ENCODE results near the gene PNMA8A.
A peak's percentile ranks its signal among the peaks of the same experiment; 100 is the strongest.

PNMA8A gene

GRCh38 chr19:46471811-46472543, 614 bp upstream of the PNMA8A start:
- peaks cover 0 to 9% (median 3%) of the 10 kb centered on the region in 5 donors for H3K27me3 ChIP-seq (ENCODE audit: control insufficient read depth in 5 of 5, insufficient read depth in 4 of 5, low read length in 5 of 5)
- H3K9me3 ChIP-seq (ENCODE audit: control insufficient read depth in 5 of 5, low read length in 5 of 5) = no peaks in the 10 kb centered on the region
- H3K27ac ChIP-seq (ENCODE audit: low read depth, low read length) = no peak overlapping the region
- H3K36me3 ChIP-seq (ENCODE audit: control insufficient read depth in 5 of 5, insufficient read depth in 5 of 5, low read length in 5 of 5) = no peaks in the 10 kb centered on the region
- H3K9ac ChIP-seq (ENCODE audit: low read length in 5 of 5) = peak overlapping the region in 2 of 5 donors; percentile 4 to 65
- H3K4me3 ChIP-seq (ENCODE audit: low read depth in 1 of 5, low read length in 5 of 5) = peak overlapping the region; percentile 22 to 62 (median 48)
- H3K4me1 ChIP-seq (ENCODE audit: control insufficient read depth in 5 of 5, insufficient read depth in 5 of 5, low read length in 5 of 5) = peaks cover 2 to 20% (median 14%) of the 10 kb centered on the region in 5 donors

- Histone ChIP-seq H3K27me3 (ENCODE audit: control insufficient read depth in 5 of 5, insufficient read depth in 4 of 5, low read length in 5 of 5) (peaks cover 0 to 9% (median 3%) of the 10 kb centered on the region in 5 donors), H3K36me3 (ENCODE audit: control insufficient read depth in 5 of 5, insufficient read depth in 5 of 5, low read length in 5 of 5) (no peaks in the 10 kb centered on the region), H3K4me1 (ENCODE audit: control insufficient read depth in 5 of 5, insufficient read depth in 5 of 5, low read length in 5 of 5) (peaks cover 2 to 21% (median 18%) of the 10 kb centered on the region in 5 donors), H3K4me3 (ENCODE audit: low read depth in 1 of 5, low read length in 5 of 5) (no peak overlapping the region), H3K27ac (ENCODE audit: low read depth, low read length) (no peak overlapping the region), H3K9ac (ENCODE audit: low read length in 5 of 5) (no peak overlapping the region), H3K9me3 (ENCODE audit: control insufficient read depth in 5 of 5, low read length in 5 of 5) (no peaks in the 10 kb centered on the region)
Measured at GRCh38 chr19:46470376-46470775, 987 bp downstream of the PNMA8A start.

GRCh38 chr19:46469541-46470185, 1.7 kb downstream of the PNMA8A start:
- Histone ChIP-seq H3K27ac (ENCODE audit: low read depth, low read length) (no peak overlapping the region), H3K4me1 (ENCODE audit: control insufficient read depth in 5 of 5, insufficient read depth in 5 of 5, low read length in 5 of 5) (peaks cover 2 to 21% (median 18%) of the 10 kb centered on the region in 5 donors), H3K9me3 (ENCODE audit: control insufficient read depth in 5 of 5, low read length in 5 of 5) (no peaks in the 10 kb centered on the region), H3K4me3 (ENCODE audit: low read depth in 1 of 5, low read length in 5 of 5) (no peak overlapping the region), H3K27me3 (ENCODE audit: control insufficient read depth in 5 of 5, insufficient read depth in 4 of 5, low read length in 5 of 5) (peaks cover 0 to 9% (median 3%) of the 10 kb centered on the region in 5 donors), H3K9ac (ENCODE audit: low read length in 5 of 5) (no peak overlapping the region), H3K36me3 (ENCODE audit: control insufficient read depth in 5 of 5, insufficient read depth in 5 of 5, low read length in 5 of 5) (no peaks in the 10 kb centered on the region)

- peaks cover 0 to 4% (median 0%) of the 10 kb centered on the region in 5 donors for H3K27me3 ChIP-seq (ENCODE audit: control insufficient read depth in 5 of 5, insufficient read depth in 4 of 5, low read length in 5 of 5)
- H3K27ac ChIP-seq (ENCODE audit: low read depth, low read length) = no peak overlapping the region
- no peak overlapping the region for H3K9ac ChIP-seq (ENCODE audit: low read length in 5 of 5)
- peaks cover 1 to 17% (median 8%) of the 10 kb centered on the region in 5 donors for H3K4me1 ChIP-seq (ENCODE audit: control insufficient read depth in 5 of 5, insufficient read depth in 5 of 5, low read length in 5 of 5)
- no peaks in the 10 kb centered on the region for H3K36me3 ChIP-seq (ENCODE audit: control insufficient read depth in 5 of 5, insufficient read depth in 5 of 5, low read length in 5 of 5)
- H3K9me3 ChIP-seq (ENCODE audit: control insufficient read depth in 5 of 5, low read length in 5 of 5) = no peaks in the 10 kb centered on the region
- no peak overlapping the region for H3K4me3 ChIP-seq (ENCODE audit: low read depth in 1 of 5, low read length in 5 of 5)
Measured at GRCh38 chr19:46466536-46467196, 4.7 kb downstream of the PNMA8A start.

GRCh38 chr19:46463516-46463915, 7.8 kb downstream of the PNMA8A start:
- Histone ChIP-seq H3K4me3 (ENCODE audit: low read depth in 1 of 5, low read length in 5 of 5) (no peak overlapping the region), H3K4me1 (ENCODE audit: control insufficient read depth in 5 of 5, insufficient read depth in 5 of 5, low read length in 5 of 5) (peaks cover 0 to 6% (median 0%) of the 10 kb centered on the region in 5 donors), H3K9me3 (ENCODE audit: control insufficient read depth in 5 of 5, low read length in 5 of 5) (no peaks in the 10 kb centered on the region), H3K27me3 (ENCODE audit: control insufficient read depth in 5 of 5, insufficient read depth in 4 of 5, low read length in 5 of 5) (peaks cover 0 to 6% (median 0%) of the 10 kb centered on the region in 5 donors), H3K36me3 (ENCODE audit: control insufficient read depth in 5 of 5, insufficient read depth in 5 of 5, low read length in 5 of 5) (no peaks in the 10 kb centered on the region), H3K9ac (ENCODE audit: low read length in 5 of 5) (no peak overlapping the region), H3K27ac (ENCODE audit: low read depth, low read length) (no peak overlapping the region)

GRCh38 chr19:46461537-46461936, 9.8 kb downstream of the PNMA8A start:
- H3K4me1 ChIP-seq (ENCODE audit: control insufficient read depth in 5 of 5, insufficient read depth in 5 of 5, low read length in 5 of 5) = peaks cover 0 to under 1% (median 0%) of the 10 kb centered on the region in 5 donors
- H3K27me3 ChIP-seq (ENCODE audit: control insufficient read depth in 5 of 5, insufficient read depth in 4 of 5, low read length in 5 of 5) = peaks cover 0 to 6% (median 0%) of the 10 kb centered on the region in 5 donors
- no peak overlapping the region for H3K9ac ChIP-seq (ENCODE audit: low read length in 5 of 5)
- H3K27ac ChIP-seq (ENCODE audit: low read depth, low read length) = no peak overlapping the region
- H3K36me3 ChIP-seq (ENCODE audit: control insufficient read depth in 5 of 5, insufficient read depth in 5 of 5, low read length in 5 of 5) = no peaks in the 10 kb centered on the region
- no peaks in the 10 kb centered on the region for H3K9me3 ChIP-seq (ENCODE audit: control insufficient read depth in 5 of 5, low read length in 5 of 5)
- no peak overlapping the region for H3K4me3 ChIP-seq (ENCODE audit: low read depth in 1 of 5, low read length in 5 of 5)

- Histone ChIP-seq H3K9ac (ENCODE audit: low read length in 5 of 5) (no peak overlapping the region), H3K27me3 (ENCODE audit: control insufficient read depth in 5 of 5, insufficient read depth in 4 of 5, low read length in 5 of 5) (peaks cover 0 to 6% (median 0%) of the 10 kb centered on the region in 5 donors)
Measured at GRCh38 chr19:46460981-46461380, 10.4 kb downstream of the PNMA8A start.

GRCh38 chr19:46460055-46460454, 11.3 kb downstream of the PNMA8A start:
- H3K4me1 ChIP-seq (ENCODE audit: control insufficient read depth in 5 of 5, insufficient read depth in 5 of 5, low read length in 5 of 5) = no peaks in the 10 kb centered on the region
- H3K36me3 ChIP-seq (ENCODE audit: control insufficient read depth in 5 of 5, insufficient read depth in 5 of 5, low read length in 5 of 5) = no peaks in the 10 kb centered on the region
- peaks cover 0 to 6% (median 0%) of the 10 kb centered on the region in 5 donors for H3K27me3 ChIP-seq (ENCODE audit: control insufficient read depth in 5 of 5, insufficient read depth in 4 of 5, low read length in 5 of 5)
- H3K9ac ChIP-seq (ENCODE audit: low read length in 5 of 5) = no peak overlapping the region
- no peak overlapping the region for H3K27ac ChIP-seq (ENCODE audit: low read depth, low read length)
- no peaks in the 10 kb centered on the region for H3K9me3 ChIP-seq (ENCODE audit: control insufficient read depth in 5 of 5, low read length in 5 of 5)
- H3K4me3 ChIP-seq (ENCODE audit: low read depth in 1 of 5, low read length in 5 of 5) = no peak overlapping the region

More at GRCh38 chr19:46460981-46461380, 10.4 kb downstream of the PNMA8A start:
- H3K4me1 ChIP-seq (ENCODE audit: control insufficient read depth in 5 of 5, insufficient read depth in 5 of 5, low read length in 5 of 5) = no peaks in the 10 kb centered on the region
- no peak overlapping the region for H3K4me3 ChIP-seq (ENCODE audit: low read depth in 1 of 5, low read length in 5 of 5)
- H3K27ac ChIP-seq (ENCODE audit: low read depth, low read length) = no peak overlapping the region
- no peaks in the 10 kb centered on the region for H3K9me3 ChIP-seq (ENCODE audit: control insufficient read depth in 5 of 5, low read length in 5 of 5)
- H3K36me3 ChIP-seq (ENCODE audit: control insufficient read depth in 5 of 5, insufficient read depth in 5 of 5, low read length in 5 of 5) = no peaks in the 10 kb centered on the region

- peaks cover 0 to 4% (median 0%) of the 10 kb centered on the region in 5 donors for H3K27me3 ChIP-seq (ENCODE audit: control insufficient read depth in 5 of 5, insufficient read depth in 4 of 5, low read length in 5 of 5)
- no peak overlapping the region for H3K4me3 ChIP-seq (ENCODE audit: low read depth in 1 of 5, low read length in 5 of 5)
- no peaks in the 10 kb centered on the region for H3K4me1 ChIP-seq (ENCODE audit: control insufficient read depth in 5 of 5, insufficient read depth in 5 of 5, low read length in 5 of 5)
- H3K9ac ChIP-seq (ENCODE audit: low read length in 5 of 5) = no peak overlapping the region
- H3K27ac ChIP-seq (ENCODE audit: low read depth, low read length) = no peak overlapping the region
- no peaks in the 10 kb centered on the region for H3K36me3 ChIP-seq (ENCODE audit: control insufficient read depth in 5 of 5, insufficient read depth in 5 of 5, low read length in 5 of 5)
- no peaks in the 10 kb centered on the region for H3K9me3 ChIP-seq (ENCODE audit: control insufficient read depth in 5 of 5, low read length in 5 of 5)
Measured at GRCh38 chr19:46456930-46457329, 14.4 kb downstream of the PNMA8A start.

GRCh38 chr19:46454244-46454643, 17.1 kb downstream of the PNMA8A start:
- Histone ChIP-seq H3K4me3 (ENCODE audit: low read depth in 1 of 5, low read length in 5 of 5) (no peak overlapping the region), H3K9ac (ENCODE audit: low read length in 5 of 5) (no peak overlapping the region), H3K27ac (ENCODE audit: low read depth, low read length) (no peak overlapping the region), H3K9me3 (ENCODE audit: control insufficient read depth in 5 of 5, low read length in 5 of 5) (no peaks in the 10 kb centered on the region), H3K36me3 (ENCODE audit: control insufficient read depth in 5 of 5, insufficient read depth in 5 of 5, low read length in 5 of 5) (no peaks in the 10 kb centered on the region), H3K27me3 (ENCODE audit: control insufficient read depth in 5 of 5, insufficient read depth in 4 of 5, low read length in 5 of 5) (peaks cover 0 to 3% (median 0%) of the 10 kb centered on the region in 5 donors), H3K4me1 (ENCODE audit: control insufficient read depth in 5 of 5, insufficient read depth in 5 of 5, low read length in 5 of 5) (no peaks in the 10 kb centered on the region)

Data from subcutaneous abdominal adipose tissue (tissue), 5 donors.